Measurements from ENCODE around the gene PLEKHA6.

The PLEKHA6 gene

DNA sequence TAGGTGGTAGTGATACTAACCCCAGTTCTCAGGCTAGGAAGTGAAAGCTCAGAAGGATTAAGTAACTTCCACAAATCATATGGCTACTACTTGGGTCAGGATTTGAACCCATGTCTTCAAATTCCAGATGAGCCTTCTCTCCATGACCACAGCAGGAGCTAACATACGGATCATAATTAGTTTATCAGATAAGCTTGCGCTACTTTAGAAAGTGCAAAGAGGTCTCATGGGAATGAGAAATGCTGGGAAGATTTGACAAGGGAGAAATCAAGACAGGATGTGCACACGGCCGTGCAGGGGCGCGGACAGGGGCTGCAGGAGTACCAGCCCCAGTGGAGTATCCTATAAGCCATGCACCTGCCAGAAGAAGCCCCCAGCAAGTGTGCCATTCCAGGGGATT lies 5.2 kb downstream of the PLEKHA6 start:
- no peak for DNase-seq

DNA sequence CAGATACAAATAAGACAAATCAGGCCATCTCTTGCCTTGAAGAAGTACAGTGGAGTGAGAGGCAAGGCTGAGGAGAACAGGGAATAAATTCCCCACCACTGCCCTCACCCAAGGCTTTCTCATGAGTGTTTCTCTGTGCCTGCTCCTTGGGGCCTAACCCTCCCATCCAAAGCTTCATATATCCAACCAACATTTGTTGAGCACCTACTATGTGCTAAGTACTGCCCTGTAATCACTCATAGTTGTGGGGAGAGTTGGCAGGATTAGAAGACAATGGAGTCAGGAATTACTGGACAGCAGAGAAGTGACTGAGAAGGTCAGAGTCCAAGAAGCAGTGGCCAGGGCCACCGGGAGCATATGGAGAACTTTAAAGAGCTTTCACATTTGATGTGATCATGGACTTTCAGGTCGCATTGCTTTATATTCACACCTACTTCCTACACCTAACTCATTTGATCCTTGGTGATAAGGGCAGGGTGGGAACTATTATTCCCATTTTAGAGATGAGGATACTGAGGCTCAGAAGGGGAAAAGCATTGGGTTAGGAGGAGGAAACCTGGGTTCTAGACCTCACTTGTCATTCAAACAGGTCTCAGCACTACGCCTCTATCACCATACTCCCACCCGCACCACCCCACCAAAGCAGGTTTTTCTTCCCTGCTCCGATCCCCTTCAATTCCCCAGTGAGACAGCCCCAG lies 6.4 kb downstream of the PLEKHA6 start:
- no peak for DNase-seq

DNA sequence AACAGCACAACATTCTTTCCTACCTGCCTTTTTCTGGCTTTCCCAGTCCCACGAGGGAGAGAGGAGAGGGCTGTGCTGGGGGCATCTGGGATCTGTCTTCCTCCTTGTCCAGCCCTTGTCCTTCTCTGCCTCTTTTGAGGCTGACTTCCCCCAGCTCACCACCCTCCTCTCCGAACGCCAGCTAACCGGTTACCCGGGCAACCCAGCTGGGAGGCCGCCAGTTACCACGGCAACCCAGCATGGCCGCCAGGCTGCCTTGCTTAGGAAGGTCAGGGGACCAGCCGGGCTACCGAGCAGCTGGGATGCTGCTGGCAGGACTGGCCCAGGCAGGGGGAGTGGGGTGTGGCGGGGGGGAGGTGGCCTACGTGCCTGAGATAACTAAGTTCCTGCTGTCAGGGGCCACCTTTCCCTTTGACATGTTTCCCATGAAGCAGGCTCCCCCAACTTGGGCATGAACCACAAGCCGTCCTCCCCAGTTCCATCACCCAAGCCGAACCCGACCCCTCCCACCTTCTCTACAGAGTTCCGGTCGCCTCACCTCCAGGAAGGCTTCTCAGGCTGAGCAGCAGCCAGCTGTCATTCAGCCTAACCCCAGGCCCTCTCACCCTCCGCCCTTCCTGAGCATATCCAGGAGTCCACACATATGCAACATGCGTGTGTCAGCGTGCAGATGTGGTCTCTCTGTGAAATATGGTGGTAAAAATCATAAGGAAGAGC lies 8.7 kb downstream of the PLEKHA6 start:
- no peak for DNase-seq

DNA sequence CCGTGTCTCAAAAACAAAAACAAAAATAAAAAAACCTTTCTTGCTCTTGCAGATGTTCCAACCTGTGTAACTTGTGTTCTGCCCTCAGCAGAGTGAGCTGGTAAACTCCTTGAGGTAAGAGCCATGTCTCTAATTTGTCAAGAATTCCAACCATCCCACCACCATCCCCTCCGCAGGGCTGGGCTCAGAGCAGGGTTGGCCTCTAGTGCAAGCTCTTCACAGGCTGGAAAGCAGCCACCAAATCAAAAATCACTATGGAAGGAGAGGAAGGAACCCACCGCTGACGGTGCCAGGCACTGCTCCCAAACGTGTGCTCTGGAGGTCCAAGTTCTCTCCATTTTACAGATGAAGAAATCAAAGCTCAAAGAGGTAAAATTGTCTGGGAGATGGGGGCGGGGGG lies 9.4 kb downstream of the PLEKHA6 start:
- DNase-seq = no peak

DNA sequence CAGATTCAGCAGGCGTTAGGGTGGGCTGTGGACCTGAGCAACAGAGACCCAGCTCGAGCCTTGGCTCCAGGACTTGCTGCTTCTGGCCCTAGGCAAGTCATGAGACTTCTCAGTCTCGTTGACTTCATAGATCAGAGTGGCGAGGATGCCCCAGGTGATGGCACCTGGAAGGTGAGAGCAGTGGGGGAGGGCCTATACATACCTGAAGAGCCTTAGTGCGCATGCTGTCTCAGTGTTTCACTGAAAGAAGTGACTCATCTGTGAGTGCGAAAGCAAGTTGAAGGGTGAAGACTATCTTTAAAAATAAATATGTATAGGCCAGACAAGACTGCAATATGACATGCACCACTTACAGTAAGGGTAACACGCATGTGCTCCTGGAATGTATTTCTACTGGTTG lies 10.1 kb downstream of the PLEKHA6 start:
- no peak for DNase-seq

DNA sequence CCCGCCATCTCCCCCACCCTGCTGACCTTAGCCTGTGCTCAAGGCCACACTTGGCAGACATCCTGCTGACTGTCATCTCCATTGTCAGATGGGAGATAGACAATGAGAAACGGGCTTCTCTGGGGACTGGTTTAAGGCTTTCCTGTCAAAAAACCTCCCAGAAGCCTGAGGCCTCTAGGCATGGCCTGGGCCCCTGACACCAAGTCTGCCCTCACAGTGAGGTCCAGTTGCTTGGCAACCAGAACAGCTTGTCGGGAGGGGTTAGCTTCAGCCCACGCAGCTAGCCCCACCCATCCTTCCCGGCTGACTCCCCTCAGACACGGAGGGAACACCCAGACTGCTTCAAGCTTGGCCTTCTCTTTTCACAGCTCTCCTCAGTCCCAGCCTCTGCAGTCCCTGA lies 11.0 kb downstream of the PLEKHA6 start:
- peak; percentile 19 for DNase-seq

DNA sequence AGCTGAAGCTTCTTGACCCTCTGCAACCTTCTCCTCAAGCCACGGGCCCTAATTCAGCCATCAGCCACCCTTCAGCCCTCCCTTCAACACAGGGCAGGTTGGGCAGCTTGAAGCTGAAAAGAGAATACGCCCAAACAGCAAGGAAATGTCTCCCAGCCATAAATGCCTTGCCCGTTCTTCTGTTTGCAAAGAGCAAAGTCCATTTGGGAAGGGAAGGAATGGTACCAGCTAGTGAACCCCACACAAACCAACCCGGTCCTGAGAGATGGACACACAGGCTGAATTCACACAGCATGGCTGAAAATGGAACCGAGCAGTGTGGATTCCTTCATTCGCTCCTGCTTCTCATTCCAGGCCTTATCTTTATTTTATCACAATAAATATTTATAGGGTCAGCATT lies 11.5 kb downstream of the PLEKHA6 start:
- DNase-seq = no peak

DNA sequence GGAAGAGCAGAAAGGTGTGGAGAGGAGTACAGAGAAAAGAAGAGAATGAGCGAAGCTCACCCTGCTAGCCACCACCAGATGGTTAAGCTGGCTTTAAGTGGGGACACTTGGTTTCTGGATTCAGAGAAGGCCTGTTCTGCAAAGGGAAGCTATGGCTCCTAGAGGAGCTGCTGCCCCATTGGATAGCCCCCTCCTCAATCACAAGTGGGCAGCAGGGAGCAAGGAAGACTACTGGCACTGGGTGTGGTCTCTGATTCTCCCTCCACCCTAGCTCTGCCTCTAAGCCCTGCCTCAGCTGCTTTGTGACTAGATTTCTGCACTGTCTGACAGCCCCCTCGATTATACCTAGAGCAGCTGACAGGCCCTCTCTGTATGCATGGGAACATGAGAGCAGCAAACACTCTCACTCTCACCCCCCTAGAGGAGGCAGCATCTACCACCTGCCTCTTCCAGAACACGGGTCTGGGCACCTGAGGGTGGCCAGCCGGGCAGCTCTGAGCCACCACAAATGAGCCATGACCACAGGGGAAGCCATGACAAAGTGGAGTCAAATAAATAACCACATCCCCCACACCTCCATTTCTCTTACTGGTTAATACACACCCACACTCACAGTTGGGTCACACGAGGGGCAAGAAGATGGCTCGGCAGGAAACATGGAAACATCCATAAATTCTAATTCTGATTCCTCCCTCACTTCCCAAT lies 13.6 kb downstream of the PLEKHA6 start:
- DNase-seq = no peak

DNA sequence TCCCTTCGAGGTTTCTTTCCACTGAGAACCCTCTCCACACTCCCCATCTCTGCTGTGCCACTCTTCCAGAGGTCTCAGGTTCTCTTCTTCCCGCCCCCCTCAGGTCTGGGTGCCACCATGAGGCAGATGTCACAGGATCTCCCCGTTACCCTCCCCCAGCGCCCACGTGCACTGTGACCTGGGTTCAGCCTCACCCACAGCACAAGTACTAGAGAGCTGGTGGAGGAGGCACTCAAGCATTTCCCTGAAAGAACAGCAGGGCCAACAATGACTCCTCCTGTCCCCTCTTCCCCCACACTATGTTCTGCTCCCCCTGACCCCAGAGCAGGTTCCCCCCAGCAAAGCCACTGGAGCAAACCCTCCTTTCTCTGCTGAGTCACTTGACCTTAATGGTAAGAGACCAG lies 14.3 kb downstream of the PLEKHA6 start:
- DNase-seq = peak; percentile 45

DNA sequence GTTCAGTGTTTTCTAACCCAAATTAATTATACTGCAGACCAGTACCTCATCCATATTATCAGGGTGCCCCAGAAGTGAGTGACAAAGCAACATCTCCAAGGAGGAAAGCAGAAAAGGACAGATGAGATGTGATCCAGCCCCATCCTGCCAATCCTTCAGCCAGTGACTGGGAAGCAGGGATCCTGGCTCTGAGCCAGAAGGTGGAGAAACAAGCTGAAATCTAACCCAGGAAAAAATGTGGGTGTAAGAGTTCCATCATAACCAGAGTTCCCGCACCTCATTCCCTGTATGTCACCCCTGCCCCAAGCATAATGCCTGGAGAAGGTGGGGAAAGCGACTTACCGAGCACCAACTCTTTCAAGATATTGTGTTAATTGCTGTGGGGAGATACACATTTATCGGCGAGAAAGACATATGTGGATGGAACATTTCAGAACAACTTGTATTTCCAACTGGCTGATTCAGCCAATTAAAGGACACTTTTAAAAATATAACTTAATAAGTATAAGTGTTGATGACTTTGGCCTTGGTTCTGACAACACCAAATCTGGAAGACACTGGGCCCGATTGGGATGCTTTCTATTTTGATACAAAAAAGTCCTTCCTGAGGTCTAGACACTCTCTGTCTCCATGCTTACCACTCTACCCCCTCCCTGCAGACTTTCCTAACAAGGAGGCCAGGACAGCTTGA lies 14.9 kb downstream of the PLEKHA6 start:
- DNase-seq = no peak

DNA sequence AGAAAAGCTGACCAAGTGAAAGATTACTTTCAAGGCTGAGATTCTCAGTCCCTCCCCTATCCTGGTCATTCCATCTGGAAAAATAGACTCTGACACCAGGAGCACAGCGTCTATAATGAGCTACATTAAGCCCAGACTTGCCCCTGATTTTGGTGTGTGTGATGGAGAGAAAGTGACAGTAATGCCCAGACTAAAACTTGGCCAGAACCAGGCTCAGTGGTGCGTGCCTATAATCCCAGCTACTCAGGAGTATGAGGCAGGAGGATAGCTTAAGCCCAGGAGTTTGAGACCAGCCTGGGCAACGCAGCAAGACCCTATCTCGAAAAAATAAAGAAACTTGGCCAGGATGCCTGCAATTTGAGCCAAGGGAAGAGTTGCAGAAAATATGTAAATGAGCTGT lies 15.9 kb downstream of the PLEKHA6 start:
- DNase-seq = no peak

DNA sequence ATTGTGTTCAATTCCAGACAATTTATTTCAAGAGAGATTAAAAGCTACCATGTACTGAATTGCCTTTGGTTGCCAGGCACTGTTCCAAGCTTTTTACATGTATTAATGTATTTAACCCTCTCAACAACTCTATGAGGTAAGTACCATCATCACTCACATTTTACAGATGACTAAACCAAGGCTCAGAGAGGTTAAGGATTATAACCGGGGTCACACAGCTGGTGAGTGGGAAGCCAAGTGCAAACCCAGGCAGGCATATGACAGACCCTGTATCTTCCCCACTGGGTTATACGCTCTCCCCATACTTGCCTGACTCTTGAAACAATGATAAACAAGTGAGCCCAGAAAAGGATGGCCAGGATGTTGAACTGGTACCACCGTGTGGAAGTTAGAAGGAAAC lies 16.5 kb downstream of the PLEKHA6 start:
- no peak for DNase-seq

DNA sequence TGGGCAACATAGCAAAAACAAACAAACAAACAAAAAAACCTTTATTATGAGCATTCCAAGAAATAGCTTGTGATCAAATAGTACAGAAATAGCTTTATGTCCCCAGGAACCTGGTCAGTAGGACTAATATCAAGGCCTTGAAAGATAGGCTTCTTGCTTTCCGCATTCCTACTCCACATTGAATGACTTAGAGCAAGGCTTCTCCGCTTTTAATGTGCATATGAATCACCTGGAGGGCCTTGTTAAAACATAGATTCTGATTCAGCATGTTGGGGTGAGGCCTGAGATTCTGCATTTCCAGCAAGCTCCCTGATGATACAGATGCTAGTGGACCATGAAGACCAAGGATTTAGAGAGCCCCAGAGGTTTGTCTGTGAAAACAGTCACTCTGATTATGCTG lies 17.4 kb downstream of the PLEKHA6 start:
- DNase-seq = no peak

DNA sequence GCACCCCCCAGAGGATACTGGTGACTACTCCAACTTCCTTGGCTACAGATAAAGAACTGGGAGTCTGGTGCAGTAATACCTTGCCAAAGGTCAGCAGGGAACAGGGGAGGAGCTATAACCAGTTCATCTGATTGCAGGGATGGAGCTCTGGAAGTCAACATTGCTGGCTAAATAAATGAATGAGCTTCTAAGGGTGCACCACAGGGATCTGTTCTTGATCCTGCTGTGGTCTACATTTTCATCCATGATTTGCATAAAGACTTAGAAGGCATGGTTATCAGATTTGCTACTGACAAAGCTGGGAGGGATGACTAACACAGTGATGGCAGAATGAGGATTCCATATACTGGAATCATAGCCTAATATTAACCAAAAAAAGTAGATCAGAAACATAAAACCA lies 18.3 kb downstream of the PLEKHA6 start:
- DNase-seq = no peak

DNA sequence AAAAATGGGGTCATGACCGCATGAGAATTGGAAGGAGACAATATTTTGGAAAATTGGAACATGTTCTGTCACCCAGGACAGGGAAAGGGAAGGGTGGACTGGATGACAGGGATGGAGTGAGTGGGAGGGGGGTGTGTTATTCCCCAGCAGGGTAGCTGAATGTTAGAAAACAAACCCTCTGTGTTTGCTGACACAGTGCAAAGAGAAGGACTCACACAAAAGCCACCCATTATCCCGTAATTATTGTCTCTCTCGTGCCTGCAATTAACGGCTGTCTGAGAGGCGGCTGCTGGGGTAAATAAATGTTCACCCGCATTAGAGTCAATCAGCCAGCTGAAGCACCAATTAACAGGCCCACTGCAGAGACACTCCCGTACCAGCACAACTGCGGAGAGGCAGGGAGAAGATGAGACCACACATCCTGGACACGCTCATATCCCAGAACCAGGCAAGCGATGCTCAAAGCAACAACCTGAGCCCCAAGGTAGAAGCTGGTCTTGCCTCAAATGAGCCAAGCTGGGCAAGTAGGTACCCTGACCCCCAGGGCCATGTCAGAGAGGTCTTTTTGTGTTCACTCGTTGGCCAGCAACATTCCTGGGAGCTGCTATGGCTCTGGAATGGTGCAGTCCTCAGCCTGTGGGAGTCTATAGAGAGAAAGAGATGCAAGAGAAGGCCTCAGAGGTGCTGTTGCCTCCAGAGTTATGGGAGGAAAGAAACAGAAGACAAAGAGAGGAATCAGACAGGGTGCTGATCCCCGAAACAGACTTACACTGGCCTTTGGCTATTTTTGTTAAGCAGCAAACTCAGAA lies 19.4 kb downstream of the PLEKHA6 start:
- no peak for DNase-seq

DNA sequence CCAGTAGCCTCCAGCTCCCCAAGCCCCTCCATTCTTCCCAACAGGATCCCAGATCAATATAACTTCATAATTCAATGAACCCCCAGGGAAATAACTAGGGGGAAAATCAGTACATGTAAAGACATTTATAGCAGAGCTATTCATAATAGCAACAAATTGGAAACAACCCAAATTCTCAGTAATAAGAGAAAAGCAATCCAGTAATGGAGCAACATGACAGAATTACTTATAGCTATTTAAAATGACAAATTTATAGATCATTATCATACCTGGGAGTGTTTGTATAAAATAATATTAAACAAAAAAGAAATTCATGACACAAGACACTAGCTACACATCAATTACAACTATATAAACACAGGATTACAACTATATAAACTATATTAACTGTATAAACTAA lies 20.2 kb downstream of the PLEKHA6 start:
- no peak for DNase-seq

DNA sequence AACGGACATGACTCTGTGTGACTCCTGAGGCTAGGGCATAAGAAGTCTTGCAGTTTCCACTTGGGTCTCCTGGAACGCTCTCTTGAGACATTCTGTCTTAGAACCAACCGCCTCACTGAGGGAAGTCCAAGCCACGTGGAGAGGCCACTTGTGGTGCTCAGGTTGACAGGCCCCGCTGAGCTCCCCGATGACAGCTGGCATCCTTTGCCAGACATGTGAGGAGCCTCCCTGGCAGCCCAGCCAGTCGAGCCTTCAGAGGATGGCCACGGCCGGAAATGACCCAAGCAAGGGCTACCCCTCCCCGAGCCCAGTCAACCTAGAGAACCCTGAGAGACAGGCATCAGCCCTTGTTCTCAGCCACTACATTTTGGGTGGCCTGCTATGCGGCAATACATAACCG lies 20.7 kb downstream of the PLEKHA6 start:
- DNase-seq = no peak

DNA sequence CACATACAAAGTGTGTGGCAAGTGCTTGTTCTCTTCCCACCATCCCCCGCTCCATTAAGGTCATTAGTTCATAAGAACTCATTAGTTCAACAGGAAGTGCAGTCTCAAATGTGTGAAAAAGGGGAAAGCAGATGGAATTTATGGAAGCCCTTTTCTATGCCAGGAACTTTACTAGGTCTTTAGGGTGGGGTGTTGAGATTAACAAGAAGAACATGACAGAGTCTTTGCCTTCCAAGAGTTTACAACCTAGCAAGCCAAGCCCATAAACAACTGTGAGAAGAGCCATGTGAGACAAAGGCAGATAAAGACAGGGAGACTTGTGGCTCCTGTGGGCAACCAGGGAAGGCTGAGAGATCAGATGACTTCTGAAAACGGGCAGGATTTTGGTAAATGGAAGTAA lies 21.4 kb downstream of the PLEKHA6 start:
- DNase-seq = no peak

DNA sequence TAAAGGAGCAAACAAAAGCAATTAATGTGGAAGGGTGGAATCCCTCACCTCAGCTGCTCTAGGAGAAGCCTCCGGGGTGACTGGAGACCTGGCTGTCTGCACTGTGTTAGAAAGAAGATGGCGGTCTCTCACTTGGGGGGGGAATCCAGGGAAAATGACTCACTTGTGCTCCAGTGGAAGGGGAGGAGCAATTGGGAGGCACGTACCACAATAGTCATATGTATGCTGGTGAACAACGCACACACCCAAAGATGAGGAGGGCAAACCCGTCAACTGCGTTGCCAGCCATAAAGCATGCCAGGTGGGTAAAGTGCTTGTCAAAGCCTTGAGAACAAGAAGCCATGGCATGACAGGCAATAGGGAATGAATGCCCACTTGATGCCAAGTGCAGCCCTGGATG lies 22.1 kb downstream of the PLEKHA6 start:
- no peak for DNase-seq

DNA sequence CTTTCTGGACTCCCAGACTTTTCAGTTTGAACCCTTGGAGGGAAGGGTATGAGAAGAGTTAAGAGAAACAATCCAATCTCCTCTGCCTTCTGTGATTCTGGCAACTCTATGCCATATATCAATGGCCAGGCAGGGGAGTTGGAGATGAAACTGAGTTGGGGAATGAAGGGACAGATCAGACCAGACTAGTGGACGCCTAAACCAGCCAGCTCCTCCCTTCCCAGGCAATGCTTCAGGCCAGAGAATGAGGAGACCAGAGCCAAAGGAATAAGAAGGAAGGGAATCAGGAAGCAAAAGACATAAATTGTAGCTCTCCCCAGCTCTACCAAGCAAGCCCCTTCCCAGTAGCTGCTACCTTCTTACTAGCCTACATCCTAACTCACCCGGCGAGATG lies 22.7 kb downstream of the PLEKHA6 start:
- no peak for DNase-seq

DNA sequence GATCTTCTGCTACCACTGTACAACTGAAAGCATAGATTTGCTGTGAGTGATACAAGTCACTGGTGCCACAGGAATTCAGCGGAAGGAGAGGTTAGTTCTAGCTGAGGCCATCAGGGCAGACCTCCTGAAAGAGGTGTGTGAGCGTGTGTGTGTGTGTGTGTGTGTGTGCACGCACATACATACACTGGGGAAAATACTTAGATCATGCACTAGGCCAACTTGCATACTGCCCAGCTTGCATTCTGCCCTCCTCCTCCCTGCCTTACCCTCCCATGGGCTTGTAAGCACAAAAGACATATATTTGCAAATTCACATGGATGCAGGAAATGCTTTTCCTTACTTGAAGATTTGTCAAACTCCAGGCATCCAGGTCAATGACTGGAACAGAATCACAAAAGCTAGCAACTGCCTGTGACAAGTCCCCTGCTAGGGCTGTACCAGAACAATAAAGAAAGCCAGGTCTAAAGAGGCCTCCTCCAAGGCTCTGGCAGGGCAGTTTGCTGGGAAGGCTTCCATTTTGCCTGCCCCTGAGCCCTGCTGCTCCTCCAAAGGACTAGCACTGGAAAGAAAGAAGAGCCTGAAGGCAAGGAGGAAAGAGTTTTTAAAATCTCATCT lies 23.2 kb downstream of the PLEKHA6 start:
- no peak for DNase-seq

DNA sequence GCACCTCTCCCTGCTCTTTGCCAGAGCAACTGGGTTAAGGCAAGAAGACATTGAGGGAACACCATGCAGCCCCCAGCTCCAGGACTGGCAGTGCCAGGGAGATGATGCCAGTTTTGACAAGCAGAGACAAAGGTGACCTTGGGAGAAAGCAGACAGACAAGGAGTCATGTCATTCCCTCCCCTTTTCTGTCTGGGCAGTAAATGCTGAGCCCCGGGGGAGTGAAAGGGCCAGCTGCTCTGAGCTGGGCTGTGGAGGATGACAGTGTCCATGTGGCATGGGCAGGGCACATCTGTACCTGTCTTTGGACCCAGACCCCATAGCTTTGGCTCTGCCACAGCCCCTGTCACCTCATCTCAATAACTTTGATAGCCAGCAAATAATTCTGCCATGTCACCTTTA lies 24.2 kb downstream of the PLEKHA6 start:
- DNase-seq = no peak
